Measurements from ENCODE around the gene BCS1L.
A peak's percentile ranks its signal among the peaks of the same experiment; 100 is the strongest.

DNA sequence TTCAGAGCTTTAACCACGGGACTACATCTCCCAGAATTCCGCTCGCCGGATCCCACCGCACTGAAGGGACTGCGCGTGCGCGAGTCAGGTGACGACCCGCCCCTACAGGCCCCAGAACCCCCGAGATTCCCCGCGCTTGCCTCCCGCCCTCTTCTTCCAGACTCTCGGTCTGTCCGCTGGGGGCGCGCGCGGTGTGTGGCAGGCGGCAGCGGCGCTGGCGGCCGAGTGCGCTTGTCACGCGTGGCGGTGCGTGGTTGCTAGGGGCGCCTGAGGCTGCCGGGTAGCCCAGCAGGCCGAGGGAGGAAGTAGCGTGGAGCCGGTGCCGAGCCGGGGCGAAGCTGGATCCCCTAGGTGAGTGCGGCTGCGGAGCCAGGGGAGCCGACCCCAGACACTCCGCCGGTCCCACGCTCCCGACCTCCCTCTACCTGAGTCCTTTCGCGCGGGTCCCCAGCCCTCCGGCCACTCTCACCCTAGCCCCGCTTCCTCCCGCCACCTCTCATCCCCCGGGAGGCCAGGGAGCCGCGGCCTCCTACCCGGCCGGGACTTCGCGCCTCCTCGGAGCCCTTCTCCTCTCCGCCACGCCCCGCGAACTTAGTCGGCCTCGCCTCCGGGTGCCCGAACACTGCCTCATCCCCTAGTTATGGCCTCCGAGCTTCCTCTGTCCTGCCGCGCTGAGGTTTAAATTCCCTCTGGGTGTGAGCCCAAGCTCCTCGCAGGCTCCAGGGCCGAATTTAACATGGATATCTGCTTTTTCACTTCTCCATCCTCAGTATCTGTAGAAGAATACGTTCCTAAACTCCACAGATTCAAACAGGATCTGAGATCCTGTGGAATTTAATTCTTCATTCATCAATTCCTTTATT, 51.4 kb downstream of the BCS1L start, which contains the start of gene TTLL4:
- TF ChIP-seq ZNF589 (CRISPR knock-in tag; IDR thresholded peaks at IDR 0.05; ENCODE audit: low read depth) (no peak), CXXC5 (CRISPR knock-in tag; IDR thresholded peaks at IDR 0.05) (peak; percentile 85)

Data from K562 (cell line).